Measurements from ENCODE around the gene ITPKA. TPM values are rescaled to one million over a fixed set of nuclear protein-coding genes. Genes with fewer than 3 reads are reported as not detected.

Gene ITPKA
- total and polyA plus RNA-seq, 2 of the 13 experiments (the other 11 are each of a cell fraction or from before 2014, with no cell fraction given): 13.2 to 41.3 TPM

DNA sequence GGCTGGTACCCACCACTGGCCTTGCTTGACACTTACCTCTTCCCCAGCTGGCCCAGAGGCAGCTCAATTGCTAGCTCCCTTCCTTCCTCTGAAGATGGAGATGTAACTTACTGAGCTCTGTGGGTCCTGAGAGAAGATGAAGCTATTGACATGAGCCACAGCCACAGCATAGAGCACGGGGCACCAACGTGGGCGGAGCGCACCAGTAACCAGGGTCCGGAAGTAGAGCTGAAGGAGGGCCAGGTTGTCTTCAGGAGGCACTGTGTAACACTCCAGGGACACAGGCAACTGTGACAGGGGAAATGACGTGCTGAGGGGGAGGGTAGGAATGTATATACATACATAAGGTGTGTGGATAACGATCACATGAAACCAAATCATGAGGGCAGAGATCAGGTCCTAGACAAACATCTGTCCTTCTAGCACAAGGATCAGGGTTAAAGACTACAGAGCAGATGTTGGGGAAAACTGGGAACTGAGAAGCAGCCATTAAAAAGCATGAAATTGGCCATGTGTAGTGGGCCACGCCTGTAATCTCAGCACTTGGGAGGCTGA lies 24.3 kb downstream of the ITPKA start (continued):
- TF ChIP-seq MZF1 (CRISPR knock-in tag; IDR thresholded peaks at IDR 0.05; ENCODE audit: borderline replicate concordance) (no peak), ZNF160 (CRISPR knock-in tag; IDR thresholded peaks at IDR 0.05) (no peak), NRL (CRISPR knock-in tag; IDR thresholded peaks at IDR 0.05; ENCODE audit: borderline replicate concordance) (no peak), HOXA3 (CRISPR knock-in tag; IDR thresholded peaks at IDR 0.05) (peak; percentile 21; the same call in 1 of the 2 replicates), TBX3 (IDR thresholded peaks at IDR 0.05; ENCODE audit: borderline replicate concordance) (no peak), RBFOX2 (IDR thresholded peaks at IDR 0.05; ENCODE audit: low read depth, low read length) (no peak), RORA (CRISPR knock-in tag; IDR thresholded peaks at IDR 0.05) (no peak), PHF8 (CRISPR knock-in tag; IDR thresholded peaks at IDR 0.05) (no peak), KLF16 (CRISPR knock-in tag; IDR thresholded peaks at IDR 0.05) (no peak), ZNF333 (CRISPR knock-in tag; IDR thresholded peaks at IDR 0.05; ENCODE audit: borderline replicate concordance) (no peak), HMGA1 (CRISPR knock-in tag; conservative IDR thresholded peaks at IDR 0.05) (no peak), AGO2 (optimal IDR thresholded peaks at IDR 0.05; ENCODE audit: low read depth, low read length) (no peak), HES4 (CRISPR knock-in tag; IDR thresholded peaks at IDR 0.05; ENCODE audit: borderline replicate concordance) (no peak), ZSCAN29 (CRISPR knock-in tag; conservative IDR thresholded peaks at IDR 0.05) (no peak), MAZ (IDR thresholded peaks at IDR 0.05; ENCODE audit: borderline replicate concordance, low read depth, low read length) (no peak), MAZ (CRISPR knock-in tag; IDR thresholded peaks at IDR 0.05; ENCODE audit: low read depth) (no peak), HDAC2 (CRISPR knock-in tag; IDR thresholded peaks at IDR 0.05) (0 out of 2 replicates have a peak, but pooled peaks have one; percentile 17), TBL1XR1 (IDR thresholded peaks at IDR 0.05; ENCODE audit: borderline replicate concordance, low read length, partially characterized antibody) (no peak)
- TF ChIP-seq, protein P1, sequence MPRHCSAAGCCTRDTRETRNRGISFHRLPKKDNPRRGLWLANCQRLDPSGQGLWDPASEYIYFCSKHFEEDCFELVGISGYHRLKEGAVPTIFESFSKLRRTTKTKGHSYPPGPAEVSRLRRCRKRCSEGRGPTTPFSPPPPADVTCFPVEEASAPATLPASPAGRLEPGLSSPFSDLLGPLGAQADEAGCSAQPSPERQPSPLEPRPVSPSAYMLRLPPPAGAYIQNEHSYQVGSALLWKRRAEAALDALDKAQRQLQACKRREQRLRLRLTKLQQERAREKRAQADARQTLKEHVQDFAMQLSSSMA (CRISPR knock-in tag; IDR thresholded peaks at IDR 0.05): no peak
- TF ChIP-seq, protein P2, sequence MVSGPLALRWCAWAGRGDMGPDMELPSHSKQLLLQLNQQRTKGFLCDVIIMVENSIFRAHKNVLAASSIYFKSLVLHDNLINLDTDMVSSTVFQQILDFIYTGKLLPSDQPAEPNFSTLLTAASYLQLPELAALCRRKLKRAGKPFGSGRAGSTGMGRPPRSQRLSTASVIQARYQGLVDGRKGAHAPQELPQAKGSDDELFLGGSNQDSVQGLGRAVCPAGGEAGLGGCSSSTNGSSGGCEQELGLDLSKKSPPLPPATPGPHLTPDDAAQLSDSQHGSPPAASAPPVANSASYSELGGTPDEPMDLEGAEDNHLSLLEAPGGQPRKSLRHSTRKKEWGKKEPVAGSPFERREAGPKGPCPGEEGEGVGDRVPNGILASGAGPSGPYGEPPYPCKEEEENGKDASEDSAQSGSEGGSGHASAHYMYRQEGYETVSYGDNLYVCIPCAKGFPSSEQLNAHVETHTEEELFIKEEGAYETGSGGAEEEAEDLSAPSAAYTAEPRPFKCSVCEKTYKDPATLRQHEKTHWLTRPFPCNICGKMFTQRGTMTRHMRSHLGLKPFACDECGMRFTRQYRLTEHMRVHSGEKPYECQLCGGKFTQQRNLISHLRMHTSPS (CRISPR knock-in tag; IDR thresholded peaks at IDR 0.05; ENCODE audit: low read depth): no peak
- TF ChIP-seq, protein P3, sequence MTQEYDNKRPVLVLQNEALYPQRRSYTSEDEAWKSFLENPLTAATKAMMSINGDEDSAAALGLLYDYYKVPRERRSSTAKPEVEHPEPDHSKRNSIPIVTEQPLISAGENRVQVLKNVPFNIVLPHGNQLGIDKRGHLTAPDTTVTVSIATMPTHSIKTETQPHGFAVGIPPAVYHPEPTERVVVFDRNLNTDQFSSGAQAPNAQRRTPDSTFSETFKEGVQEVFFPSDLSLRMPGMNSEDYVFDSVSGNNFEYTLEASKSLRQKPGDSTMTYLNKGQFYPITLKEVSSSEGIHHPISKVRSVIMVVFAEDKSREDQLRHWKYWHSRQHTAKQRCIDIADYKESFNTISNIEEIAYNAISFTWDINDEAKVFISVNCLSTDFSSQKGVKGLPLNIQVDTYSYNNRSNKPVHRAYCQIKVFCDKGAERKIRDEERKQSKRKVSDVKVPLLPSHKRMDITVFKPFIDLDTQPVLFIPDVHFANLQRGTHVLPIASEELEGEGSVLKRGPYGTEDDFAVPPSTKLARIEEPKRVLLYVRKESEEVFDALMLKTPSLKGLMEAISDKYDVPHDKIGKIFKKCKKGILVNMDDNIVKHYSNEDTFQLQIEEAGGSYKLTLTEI (CRISPR knock-in tag; conservative IDR thresholded peaks at IDR 0.05): no peak
- TF ChIP-seq, protein P4, sequence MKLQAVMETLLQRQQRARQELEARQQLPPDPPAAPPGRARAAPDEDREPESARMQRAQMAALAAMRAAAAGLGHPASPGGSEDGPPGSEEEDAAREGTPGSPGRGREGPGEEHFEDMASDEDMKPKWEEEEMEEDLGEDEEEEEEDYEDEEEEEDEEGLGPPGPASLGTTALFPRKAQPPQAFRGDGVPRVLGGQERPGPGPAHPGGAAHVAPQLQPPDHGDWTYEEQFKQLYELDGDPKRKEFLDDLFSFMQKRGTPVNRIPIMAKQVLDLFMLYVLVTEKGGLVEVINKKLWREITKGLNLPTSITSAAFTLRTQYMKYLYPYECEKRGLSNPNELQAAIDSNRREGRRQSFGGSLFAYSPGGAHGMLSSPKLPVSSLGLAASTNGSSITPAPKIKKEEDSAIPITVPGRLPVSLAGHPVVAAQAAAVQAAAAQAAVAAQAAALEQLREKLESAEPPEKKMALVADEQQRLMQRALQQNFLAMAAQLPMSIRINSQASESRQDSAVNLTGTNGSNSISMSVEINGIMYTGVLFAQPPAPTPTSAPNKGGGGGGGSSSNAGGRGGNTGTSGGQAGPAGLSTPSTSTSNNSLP (IDR thresholded peaks at IDR 0.05; ENCODE audit: low read depth, low read length): peak; percentile 61; the same call in 1 of the 2 replicates
- TF ChIP-seq, protein P5, sequence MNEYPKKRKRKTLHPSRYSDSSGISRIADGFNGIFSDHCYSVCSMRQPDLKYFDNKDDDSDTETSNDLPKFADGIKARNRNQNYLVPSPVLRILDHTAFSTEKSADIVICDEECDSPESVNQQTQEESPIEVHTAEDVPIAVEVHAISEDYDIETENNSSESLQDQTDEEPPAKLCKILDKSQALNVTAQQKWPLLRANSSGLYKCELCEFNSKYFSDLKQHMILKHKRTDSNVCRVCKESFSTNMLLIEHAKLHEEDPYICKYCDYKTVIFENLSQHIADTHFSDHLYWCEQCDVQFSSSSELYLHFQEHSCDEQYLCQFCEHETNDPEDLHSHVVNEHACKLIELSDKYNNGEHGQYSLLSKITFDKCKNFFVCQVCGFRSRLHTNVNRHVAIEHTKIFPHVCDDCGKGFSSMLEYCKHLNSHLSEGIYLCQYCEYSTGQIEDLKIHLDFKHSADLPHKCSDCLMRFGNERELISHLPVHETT (CRISPR knock-in tag; conservative IDR thresholded peaks at IDR 0.05): no peak
